Left hindlimb (tissue), 1 donor: ENCODE measurements around the gene TIMM50.

ENCODE experiments used
- DNase-seq: peaks from one replicate; pipeline ENCODE4 v3.0.0-alpha.2; 2018

Gene TIMM50

DNA sequence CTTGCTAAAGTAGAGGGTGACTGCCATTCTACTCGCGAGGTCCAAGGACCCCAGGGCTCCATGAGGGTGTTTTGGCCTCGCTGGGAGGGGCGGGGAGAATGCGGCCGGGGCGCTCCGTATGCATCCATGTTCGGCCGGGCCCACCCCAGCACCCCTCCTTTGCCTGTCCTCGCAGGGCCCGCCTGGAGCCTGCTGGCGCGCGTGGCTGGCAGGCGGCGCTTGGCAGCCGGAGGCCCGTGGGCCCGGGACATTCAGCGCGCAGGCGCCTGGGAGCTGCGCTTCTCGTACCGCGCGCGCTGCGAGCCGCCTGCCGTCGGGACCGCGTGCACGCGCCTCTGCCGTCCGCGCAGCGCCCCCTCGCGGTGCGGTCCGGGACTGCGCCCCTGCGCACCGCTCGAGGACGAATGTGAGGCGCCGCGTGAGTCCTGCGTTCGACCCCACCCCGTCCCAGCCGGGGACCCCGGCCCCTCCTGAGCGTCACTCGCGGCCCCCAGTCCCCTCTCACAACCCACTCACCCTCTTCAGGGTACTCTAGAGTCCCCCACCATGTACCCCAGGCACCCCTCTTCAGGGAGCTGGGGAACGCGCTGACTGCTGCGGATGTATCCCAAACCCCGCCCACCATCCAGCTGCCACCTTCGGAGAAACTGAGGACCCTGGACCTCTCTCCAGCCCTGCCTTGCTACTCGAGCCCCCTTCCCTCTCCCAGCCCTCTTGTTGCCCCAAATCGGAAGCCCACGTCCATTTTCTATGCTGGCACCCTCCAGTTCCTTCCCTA, 22.2 kb downstream of the TIMM50 start:
- DNase-seq: peak; percentile 55

DNA sequence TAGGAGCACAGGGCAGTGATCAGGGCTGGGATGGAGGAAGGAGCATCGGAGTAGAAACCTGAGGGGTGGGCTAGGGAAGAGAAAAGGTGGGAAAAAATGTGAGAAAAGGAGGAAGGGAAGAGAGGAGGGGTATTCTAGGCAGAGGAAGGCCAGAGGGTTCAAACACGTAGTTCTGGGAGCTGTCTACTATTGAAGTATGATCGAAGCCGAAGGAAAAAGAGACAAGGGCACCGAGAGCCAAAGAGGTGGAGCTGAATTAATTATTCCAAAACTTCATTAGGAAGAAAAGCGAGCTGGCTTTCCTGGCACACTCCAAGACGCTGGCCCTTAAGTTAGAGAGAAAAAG, 25.9 kb downstream of the TIMM50 start:
- DNase-seq: no peak

DNA sequence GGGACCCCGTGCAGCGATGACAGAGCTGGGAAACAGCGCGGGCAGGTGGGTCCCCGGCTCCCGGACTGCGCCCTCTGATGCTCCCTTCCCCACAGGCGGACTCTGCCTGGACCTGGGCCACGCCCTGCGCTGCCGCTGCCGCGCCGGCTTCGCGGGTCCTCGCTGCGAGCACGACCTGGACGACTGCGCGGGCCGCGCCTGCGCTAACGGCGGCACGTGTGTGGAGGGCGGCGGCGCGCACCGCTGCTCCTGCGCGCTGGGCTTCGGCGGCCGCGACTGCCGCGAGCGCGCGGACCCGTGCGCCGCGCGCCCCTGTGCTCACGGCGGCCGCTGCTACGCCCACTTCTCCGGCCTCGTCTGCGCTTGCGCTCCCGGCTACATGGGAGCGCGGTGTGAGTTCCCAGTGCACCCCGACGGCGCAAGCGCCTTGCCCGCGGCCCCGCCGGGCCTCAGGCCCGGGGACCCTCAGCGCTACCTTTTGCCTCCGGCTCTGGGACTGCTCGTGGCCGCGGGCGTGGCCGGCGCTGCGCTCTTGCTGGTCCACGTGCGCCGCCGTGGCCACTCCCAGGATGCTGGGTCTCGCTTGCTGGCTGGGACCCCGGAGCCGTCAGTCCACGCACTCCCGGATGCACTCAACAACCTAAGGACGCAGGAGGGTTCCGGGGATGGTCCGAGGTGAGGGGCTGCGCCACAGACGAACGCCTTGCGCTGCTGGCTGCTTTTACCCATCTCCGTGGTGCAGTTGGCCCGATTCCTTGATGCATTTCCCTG, 26.5 kb downstream of the TIMM50 start:
- DNase-seq: peak; percentile 60

DNA sequence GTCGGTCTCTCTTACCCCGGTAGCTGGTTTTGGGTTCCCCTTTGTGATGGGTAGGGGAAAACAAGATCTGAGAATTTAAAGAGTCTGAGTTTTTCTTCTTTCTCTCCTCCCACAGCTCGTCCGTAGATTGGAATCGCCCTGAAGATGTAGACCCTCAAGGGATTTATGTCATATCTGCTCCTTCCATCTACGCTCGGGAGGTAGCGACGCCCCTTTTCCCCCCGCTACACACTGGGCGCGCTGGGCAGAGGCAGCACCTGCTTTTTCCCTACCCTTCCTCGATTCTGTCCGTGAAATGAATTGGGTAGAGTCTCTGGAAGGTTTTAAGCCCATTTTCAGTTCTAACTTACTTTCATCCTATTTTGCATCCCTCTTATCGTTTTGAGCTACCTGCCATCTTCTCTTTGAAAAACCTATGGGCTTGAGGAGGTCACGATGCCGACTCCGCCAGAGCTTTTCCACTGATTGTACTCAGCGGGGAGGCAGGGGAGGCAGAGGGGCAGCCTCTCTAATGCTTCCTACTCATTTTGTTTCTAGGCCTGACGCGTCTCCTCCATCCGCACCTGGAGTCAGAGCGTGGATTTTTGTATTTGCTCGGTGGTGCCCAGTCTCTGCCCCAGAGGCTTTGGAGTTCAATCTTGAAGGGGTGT, 27.2 kb downstream of the TIMM50 start:
- no peak for DNase-seq

DNA sequence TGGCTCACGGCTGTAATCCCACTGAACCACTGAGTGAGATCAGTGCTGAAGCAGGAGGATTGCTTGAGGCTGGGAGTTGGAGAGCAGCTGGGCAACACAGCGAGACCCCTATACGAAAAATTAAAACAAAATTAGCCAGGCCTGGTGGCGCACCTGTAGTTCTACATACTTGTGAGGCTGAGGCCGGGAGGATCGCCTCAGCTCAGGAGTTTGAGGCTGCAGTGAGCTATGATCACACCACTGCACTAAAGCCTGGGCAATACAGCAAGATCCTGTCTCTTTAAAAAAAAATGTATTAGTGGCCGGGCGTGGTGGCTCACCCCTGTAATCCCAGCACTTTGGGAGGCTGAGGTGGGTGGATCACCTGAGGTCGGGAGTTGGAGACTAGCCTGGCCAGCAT, 28.0 kb downstream of the TIMM50 start:
- DNase-seq: no peak

DNA sequence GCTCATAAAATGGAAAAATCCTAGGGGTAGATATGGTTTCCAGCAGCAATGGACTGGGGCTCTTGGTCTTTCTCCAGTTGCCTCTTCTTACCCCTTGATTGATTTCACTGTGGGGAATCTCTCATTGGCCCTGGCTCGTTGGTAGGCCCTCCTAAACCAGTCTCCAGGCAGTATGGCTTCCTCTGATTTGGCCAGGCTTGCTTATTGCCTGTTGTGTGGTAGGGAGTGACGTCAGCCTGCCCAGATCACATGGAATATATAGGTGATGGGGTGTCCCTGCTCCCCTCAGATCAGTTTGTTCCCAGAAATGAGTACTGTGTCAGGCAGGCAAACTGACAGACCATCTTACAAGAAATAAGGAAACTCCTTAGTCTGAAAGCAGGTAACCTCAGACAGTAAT, 28.6 kb downstream of the TIMM50 start:
- DNase-seq: no peak

DNA sequence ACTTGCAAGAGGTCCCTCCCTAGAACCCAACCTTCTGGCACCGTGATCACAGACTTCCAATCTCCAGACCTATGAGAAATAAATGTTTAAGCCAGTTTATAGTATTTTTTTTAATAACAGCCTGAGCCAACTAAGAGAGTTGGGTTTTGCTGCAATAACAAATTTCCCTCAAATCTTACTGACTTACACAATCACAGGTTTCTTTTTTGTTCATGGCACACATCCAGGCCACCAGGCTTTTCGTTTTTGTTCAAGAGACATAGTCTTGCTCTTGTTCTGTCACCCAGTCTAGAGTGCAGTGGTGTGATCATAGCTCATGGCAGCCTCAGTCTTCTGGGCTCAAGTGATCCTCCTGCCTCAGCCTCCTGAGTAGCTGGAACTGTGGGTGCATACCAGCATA, 32.4 kb downstream of the TIMM50 start:
- DNase-seq: no peak

DNA sequence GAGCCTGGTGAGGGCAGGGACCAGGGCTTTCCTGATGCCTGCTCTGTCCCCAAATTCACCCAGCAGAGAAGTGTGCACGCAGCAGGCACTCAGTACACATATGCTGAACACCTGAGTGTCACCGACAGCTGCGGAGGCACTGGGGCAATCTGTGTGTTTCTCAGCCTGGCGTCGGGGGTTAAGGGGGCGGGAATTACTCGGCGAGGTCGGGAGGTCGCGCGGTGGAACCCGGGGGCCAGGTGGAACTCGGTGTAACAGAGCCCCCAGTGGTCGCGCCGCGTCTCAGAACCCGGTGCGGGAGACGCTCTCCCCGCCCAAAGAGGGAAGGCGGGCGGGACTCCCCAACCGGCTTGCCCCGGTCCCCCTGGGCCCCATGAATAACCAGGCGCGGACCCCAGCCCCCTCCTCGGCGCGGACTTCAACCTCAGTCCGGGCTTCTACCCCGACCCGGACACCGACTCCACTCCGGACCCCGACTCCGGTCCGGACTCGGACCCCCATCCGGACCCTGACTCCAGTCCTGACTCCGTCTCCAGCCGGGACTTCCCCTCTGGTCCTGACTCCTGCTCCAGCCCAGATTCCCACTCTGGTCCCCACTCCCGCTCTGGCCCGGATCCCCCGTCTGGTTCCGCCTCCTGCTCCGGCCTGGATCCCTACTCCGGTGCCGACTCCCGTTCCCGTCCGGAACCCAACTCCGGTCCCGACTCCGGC, 34.4 kb downstream of the TIMM50 start, which contains the start of gene SELENOV:
Gene SELENOV (plus strand): TSS at position 300 of the 711 bp plus-strand sequence. CDS start 74 bp downstream, at position 374.
- DNase-seq: peak; percentile 52

DNA sequence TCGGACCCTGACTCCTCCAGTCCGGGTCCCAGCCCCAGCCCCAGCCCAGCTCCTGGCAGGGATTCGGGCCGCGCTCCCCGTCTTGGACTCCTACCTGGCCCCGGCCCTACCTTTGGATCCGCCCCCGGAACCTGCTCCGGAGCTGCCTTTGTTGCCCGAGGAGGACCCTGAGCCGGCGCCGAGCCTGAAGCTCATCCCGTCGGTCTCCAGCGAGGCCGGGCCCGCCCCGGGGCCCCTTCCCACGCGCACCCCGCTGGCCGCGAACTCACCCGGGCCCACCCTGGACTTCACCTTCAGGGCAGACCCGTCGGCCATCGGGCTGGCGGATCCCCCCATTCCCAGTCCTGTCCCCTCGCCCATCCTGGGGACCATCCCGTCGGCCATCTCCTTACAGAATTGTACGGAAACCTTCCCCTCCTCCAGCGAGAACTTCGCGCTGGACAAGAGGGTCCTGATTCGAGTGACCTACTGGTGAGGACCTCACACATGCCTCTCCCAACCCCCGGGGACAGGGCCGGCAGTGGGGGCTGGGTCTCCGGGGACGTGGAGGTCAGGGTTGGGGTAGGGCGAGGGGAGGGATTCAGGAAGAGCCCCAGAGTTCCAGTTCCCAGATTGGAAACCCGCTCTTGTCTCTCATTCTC, 35.0 kb downstream of the TIMM50 start:
- DNase-seq: peak; percentile 40

DNA sequence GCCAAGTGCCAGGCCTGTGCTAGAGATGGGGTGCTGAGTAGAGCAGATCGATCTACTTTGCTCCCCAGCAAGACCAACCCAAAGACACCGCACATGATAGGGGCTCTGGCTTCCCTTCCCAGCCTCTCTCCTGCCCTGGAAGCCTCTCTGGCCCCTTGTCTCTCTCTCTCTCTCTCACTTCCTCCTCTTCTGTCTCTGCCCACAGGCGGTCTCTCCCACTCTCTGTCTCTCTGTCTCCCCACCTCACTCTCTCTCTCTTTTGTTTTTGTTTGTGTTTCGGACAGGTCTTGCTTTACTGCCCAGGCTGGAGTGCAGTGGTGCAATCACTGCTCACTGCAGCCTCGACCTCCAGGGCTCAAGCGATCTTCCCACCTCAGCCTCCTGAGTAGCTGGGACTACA, 35.6 kb downstream of the TIMM50 start:
- no peak for DNase-seq

DNA sequence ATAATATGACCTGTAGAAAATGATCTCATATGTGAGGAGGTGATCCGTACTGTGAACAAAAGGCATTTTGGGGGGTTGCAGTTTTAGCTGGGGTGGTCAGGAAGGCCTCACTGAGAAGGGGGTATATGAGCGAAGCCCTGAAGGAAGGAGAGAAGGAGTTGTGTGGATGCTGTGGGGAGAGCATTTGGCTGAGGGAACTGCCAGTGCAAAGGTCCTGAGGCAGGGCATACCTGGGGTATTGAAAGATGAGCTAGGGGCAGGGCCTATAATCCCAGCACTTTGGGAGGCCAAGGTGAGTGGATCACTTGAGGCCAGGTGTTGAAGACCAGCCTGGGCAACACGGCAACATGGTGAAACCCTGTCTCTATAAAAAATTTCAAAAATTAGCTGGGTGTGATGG, 36.8 kb downstream of the TIMM50 start:
- DNase-seq: no peak

DNA sequence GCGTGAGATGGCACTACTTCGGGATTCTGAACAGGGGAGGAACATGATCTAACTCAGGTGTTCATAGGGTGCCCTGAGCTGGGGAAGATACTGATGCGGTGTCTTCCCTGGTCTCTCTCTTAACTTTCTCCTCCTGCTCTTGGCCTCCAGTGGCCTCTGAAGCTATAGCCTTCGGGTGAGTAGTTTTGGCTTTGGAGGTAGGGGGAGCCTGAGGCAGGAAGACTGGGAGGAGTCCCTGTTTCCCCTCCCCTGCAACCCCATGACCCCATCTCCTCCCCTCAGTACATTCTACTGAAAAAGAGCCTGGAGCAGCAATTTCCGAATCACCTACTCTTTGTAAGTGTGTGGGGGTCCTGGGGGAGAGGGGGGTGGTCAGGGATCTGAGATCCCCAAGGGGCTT, 37.8 kb downstream of the TIMM50 start:
- DNase-seq: no peak

DNA sequence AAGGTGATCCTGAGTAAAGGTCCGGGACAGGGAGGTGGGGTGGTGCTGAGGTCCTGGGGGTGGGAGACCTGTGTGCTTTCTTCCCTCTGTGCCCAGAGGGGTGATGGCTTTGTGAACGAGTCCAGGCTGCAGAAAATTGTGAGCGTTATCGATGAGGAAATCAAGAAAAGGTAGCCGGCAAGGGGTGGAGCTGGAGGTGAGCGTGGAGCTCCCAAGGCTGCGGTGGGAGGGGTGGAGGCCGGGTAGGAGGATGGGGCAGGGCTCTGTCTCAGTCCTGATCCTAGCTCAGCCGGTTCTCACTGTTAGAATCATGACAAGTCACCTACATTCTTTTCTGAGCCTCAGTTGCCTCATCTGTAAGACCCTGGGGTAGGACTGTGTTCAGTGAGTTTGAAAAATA, 38.3 kb downstream of the TIMM50 start:
- no peak for DNase-seq

DNA sequence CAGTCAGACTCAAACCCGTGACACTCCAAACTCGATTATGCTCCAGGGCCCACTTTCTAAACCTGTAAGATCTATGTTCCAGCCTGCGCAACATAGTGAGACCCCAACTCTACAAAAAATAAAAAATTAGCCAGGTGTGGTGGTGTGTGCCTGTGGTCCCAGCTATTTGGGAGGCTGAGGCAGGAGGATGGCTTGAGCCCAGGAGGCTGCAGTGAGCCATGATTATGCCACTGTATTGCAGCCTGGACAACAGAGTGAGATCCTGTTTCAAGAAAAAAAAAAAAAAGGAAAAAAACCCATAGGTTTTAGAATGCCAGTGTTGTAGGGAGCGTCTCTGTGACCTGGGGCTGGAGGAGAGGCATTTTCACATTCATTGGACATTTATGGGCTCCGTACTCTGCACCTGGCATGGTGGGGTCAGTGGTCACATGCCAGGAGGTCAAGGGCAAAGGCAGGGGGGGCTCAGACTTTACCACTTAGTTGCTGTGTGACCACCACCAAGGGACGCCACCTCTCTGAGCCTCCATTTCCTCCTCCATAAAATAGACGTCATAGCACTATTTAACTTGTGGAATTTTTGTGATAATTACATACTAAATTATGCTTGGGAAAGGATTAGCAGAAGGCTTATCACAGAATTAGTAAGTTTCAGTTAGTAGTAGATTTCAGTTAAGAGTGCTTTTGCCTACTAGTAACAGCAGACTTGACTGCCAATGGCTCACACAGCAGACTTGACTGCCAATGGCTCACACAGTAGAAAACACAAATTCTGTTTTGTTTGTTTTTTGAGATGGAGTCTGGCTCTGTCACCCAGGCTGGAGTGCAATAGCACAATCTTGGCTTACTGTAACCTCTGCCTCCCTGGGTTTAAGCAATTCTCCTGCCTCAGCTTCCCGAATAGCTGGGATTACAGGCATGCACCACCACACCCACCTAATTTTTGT, 40.2 kb downstream of the TIMM50 start:
- DNase-seq: no peak

DNA sequence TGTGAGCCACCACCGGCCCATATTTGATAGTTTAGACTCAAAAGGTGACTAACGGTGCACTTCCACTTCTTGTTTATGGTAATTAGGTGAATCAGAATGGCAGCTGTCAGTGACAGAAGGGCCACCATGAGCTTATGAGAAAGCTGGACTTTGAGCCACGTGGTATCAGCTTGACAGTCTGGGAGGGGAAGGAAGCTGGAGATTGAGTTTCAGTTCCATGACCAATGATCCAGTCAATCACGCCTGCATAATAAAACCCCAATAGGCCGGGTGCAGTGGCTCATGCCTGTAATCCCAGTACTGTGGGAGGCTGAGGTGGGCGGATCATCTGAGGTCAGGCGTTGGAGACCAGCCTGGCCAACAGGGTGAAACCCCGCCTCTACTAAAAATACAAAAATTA, 43.9 kb downstream of the TIMM50 start:
- DNase-seq: no peak

DNA sequence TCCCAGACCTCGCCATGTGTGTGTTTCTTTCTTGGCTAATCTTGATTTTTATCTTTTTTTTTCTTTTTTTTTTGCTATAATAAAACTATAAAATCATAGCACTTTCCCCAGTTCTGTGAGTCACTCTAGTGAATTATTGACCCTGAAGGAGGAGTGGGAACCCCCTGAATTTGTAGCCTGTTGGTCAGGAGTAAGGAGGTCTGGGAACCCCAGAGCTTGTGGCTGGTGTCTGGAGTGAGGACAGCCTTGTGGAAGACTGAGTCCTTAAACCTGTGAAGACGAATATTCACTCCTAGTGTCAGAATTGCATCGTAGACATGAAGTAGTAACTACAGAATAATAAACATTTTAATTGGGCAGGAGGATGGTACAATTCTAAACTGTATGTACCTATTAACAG, 44.6 kb downstream of the TIMM50 start:
- DNase-seq: no peak

DNA sequence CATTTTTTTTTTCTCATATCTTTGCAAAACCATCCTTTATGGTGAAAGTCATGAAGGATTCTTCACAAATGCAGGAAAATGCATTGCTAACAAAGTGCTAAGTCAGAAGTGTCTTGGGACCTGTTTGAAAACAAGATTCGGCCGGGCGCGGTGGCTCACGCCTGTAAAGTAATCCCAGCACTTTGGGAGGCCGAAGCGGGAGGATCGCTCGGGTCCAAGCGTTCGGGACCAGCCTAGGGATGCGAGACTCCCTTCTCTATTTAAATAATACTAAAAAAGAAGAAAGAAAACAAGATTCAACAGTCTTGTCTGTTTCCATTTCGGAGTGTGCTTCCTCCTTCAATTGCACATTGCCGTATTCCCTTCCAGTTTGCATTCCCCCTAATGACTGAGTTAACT, 51.2 kb downstream of the TIMM50 start:
- no peak for DNase-seq

DNA sequence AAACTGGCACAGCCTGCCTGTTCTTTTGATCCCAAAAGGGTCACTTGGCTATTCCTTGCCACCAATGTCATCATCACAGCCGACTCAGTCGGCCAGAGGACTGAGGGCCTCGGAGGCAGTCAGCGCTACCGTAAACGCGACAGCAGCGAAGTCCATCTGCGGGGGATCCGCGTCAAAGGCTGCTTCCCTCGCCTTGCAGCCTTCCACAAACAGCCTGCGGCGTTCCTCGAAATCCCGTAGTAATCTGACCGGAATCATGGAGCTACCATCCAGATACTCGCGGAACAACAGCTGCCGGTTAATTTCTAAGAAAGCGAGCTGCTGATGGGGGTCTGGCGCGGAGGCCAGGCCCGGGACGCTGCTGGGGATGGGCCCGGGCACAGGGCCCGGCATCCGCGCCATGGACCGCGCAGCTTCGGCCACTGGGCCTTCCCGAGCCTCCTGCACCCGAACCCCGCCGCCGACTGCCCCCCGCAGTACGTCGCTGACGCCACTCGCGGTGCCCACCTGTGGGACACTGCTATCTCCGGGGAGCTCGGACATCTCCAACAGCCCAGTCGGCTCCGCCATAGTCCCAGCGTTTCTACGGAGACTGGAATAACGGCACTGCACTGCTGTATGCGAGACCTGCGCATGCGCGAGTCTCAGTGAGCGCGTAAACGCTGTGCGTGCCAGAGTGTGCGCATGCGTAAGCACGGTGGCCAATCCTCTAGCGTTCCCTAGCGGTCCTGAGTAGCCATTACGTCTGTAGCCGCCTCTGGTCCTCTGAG, 51.8 kb downstream of the TIMM50 start, which contains the start of gene EID2B:
Gene EID2B (minus strand): TSS at position 620 of the 770 bp plus-strand sequence. CDS start 50 bp downstream, at position 570.
- DNase-seq: peak; percentile 95

DNA sequence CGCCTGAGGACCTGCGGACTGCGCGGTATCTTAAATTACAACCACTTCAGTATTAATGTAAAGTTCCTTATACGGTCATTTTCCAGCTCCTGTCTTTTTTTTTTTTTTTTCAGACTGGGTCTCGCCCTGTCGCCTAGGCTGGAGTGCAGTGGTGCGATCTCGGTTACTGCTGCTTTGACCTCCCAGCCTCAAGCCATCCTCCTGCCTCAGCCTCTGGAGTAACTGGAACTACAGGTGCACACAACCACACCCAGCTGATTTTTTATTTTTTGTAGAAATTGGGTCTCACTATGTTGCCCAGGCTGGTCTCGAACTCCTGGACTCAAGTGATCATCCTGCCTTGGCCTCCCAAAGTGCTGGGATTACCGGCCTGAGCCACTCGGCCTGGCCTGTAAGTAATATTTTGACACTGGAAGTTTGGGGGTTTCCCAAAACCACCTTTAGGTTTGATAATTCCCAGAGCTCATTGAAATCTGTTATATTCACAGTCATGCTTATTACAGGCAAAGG, 52.4 kb downstream of the TIMM50 start:
- no peak for DNase-seq

DNA sequence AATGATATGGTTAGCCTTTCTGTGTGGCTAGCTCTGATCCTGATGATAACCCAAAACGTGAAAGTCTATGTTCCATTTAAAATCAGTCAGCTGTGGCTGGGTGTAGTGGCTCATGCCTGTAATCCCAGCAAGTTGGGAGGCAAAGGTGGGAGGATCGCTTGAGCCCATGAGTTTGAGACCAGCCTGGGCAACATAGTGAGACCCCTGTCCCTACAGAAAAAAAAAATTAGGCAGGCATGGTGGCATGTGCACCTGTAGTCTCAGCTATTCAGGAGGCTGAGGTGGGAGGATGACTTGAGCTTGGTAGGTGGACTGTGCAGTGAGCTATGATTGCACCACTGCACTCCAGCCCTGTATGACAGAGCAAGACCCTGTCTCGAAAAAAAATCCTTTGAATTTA, 53.2 kb downstream of the TIMM50 start:
- no peak for DNase-seq
